Gastrocnemius medialis (tissue), 4 donors: ENCODE results near the gene SZRD1.

Experiments used
- POLR2A ChIP-seq, 2 donors: fragments of 450-650 bp; IDR thresholded peaks; one replicate each; pipeline ENCODE4 v1.6.1; 2017; ENCODE audit warnings: antibody characterized with exemption in 2 of 2, mild to moderate bottlenecking in 2 of 2, moderate library complexity in 2 of 2
- TF ChIP-seq, protein P1 (sequence below), 5 experiments: fragments of 450-650 bp in 3 of 5; fragments of 200-600 bp in 2 of 5; sonication (generic) in 2 of 5; IDR thresholded peaks in 4 of 5; conservative IDR thresholded peaks in 1 of 5; 1 replicate in 4 of 5; 2 replicates in 1 of 5; pipeline ENCODE4 v1.5.1; 2016 to 2019; ENCODE audit warnings: antibody characterized with exemption in 5 of 5, mild to moderate bottlenecking in 3 of 5, moderate library complexity in 3 of 5

DNA sequence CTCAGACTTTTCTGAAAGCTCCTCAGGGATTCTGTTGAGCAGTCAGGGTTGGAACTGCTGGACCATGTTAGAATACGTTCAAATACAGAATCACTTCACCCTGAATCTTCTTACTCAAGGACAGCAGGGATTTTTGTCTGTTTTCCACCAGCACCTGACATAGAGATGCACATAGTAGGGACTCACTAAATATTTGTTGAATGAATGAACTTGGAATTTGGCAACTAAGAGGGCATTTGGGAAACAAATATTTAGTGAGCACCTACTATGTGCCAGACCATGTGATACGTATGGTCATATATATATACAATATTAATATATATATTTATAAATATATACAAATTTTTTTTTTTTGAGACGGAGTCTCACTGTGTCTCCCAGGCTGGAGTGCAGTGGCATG is 10.2 kb upstream of the SZRD1 start:
- TF ChIP-seq, protein P1, sequence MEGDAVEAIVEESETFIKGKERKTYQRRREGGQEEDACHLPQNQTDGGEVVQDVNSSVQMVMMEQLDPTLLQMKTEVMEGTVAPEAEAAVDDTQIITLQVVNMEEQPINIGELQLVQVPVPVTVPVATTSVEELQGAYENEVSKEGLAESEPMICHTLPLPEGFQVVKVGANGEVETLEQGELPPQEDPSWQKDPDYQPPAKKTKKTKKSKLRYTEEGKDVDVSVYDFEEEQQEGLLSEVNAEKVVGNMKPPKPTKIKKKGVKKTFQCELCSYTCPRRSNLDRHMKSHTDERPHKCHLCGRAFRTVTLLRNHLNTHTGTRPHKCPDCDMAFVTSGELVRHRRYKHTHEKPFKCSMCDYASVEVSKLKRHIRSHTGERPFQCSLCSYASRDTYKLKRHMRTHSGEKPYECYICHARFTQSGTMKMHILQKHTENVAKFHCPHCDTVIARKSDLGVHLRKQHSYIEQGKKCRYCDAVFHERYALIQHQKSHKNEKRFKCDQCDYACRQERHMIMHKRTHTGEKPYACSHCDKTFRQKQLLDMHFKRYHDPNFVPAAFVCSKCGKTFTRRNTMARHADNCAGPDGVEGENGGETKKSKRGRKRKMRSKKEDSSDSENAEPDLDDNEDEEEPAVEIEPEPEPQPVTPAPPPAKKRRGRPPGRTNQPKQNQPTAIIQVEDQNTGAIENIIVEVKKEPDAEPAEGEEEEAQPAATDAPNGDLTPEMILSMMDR (IDR thresholded peaks at IDR 0.05 in 4 of 5, conservative IDR thresholded peaks at IDR 0.05 in 1 of 5), result no peak
- TF ChIP-seq POLR2A (IDR thresholded peaks at IDR 0.05), result no peak
